AG09319 (cell line): ENCODE results near the gene IL36A.

ENCODE experiments used
- DNase-seq: peaks from one replicate; pipeline ENCODE4 v3.0.0-alpha.2; 2010; ENCODE audit warnings: low read depth; ENCODE audit errors: extremely low read depth
- TF ChIP-seq, protein P1 (sequence below): IDR thresholded peaks from 2 replicates; pipeline ENCODE4 v1.5.1; 2011; ENCODE audit warnings: low read depth, mild to moderate bottlenecking, inconsistent platforms, low read length, moderate library complexity

IL36A gene

GRCh38 chr2:113056521-113056920, 51.3 kb downstream of the IL36A start:
- TF ChIP-seq, protein P1, sequence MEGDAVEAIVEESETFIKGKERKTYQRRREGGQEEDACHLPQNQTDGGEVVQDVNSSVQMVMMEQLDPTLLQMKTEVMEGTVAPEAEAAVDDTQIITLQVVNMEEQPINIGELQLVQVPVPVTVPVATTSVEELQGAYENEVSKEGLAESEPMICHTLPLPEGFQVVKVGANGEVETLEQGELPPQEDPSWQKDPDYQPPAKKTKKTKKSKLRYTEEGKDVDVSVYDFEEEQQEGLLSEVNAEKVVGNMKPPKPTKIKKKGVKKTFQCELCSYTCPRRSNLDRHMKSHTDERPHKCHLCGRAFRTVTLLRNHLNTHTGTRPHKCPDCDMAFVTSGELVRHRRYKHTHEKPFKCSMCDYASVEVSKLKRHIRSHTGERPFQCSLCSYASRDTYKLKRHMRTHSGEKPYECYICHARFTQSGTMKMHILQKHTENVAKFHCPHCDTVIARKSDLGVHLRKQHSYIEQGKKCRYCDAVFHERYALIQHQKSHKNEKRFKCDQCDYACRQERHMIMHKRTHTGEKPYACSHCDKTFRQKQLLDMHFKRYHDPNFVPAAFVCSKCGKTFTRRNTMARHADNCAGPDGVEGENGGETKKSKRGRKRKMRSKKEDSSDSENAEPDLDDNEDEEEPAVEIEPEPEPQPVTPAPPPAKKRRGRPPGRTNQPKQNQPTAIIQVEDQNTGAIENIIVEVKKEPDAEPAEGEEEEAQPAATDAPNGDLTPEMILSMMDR: no peak

DNA sequence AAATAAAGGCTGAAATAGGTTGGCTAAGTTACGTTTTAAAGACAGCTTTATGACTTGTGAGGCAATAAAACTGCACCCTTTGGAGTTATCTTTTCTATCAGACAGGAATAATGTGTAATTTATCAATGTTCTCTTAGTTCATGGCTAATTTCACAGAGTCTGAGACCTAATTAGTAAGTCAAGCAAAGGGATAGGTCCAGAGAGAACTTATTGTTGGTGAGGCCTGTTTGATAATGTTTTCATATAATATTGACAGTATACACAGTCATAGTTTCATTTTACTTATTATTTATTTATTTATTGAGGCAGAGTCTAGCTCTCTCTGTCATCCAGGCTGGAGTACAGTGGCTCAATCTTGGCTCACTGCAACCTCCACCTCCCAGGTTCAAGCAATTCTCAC, 51.9 kb downstream of the IL36A start:
- DNase-seq: no peak
- TF ChIP-seq, protein P1: no peak

More at GRCh38 chr2:113056521-113056920, 51.3 kb downstream of the IL36A start:
- no peak for DNase-seq
